GM12873 (cell line): ENCODE measurements around the gene KLRC1.

Source experiments
- CTCF ChIP-seq: IDR thresholded peaks from 2 replicates; pipeline ENCODE4 v1.5.1; 2012; ENCODE audit warnings: low read depth, mild to moderate bottlenecking, moderate library complexity, low read length, control low read depth; ENCODE audit not compliant: insufficient read depth; ENCODE audit errors: missing control alignments

KLRC1 gene

GRCh38 chr12:10453156-10453555 lies at the start of gene KLRC1:
Gene KLRC1 (minus strand): TSS chr12:10453377. CDS start chr12:10451156, 2,221 bp downstream.
- TF ChIP-seq CTCF = no peak

GRCh38 chr12:10501030-10501429 lies 47.9 kb upstream of the KLRC1 start:
- no peak for TF ChIP-seq CTCF

- no peak for TF ChIP-seq CTCF
These were observed 44.9 kb upstream of the KLRC1 start for GRCh38 chr12:10498042-10498441.

DNA sequence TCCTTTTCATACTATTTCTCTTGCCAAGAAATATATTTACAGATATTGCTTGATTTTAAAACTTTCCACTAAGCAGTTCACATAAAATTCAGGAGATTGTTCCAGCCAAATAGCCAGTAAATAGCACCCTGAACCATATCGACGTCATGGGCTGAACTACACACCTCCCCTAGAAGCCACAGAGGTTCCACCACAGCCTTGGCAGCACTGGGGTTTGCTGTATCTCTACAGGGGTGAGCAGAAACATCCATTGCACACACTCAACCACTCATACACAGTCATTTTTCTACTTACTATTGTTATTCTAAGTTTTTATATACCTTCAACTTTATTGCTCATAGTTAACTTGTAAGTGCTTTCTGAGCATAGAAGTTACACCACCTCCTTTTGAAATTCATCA lies 44.4 kb upstream of the KLRC1 start:
- no peak for TF ChIP-seq CTCF

DNA sequence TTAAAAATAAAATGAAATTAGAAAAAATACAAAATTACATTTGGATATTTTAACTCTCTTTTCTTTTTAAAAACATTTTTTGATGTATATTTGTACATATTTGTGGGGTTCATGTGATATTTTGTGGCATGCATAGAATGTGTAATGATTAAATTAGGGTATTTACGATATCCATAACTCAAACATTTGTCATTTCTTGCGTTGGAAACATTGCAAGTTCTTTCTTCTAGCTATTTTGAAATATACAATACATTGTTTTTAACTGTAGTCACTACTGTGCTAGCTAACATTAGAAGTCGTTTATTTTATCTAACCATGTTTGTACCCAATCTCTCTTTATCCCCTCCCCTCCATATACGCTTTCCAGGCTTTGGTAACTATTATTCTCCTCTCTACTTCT lies 38.6 kb upstream of the KLRC1 start:
- TF ChIP-seq CTCF = no peak

GRCh38 chr12:10469701-10470100 lies 16.5 kb upstream of the KLRC1 start:
- TF ChIP-seq CTCF = no peak

DNA sequence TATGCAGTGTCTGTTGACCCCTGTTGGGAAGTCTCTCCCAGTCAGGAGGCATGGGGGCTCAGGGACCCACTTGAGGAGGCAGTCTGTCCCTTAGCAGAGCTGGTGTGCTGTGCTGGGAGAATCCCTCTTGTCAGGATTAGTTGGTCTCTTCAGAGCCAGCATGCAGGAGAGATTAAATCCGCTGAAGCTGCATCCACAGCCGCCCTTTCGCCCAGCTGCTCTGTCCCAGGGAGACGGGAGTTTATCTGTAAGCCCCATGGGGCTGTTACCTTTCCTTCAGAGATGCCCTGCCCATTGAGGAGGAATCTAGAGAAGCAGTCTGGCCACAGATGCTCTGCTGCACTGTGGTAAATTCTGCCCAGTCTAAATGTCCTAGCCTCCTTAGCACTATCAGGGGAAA lies 13.1 kb upstream of the KLRC1 start:
- no peak for TF ChIP-seq CTCF

GRCh38 chr12:10457760-10458159 lies 4.6 kb upstream of the KLRC1 start:
- no peak for TF ChIP-seq CTCF
